ENCODE results near the gene ANO1.

Gene ANO1

GRCh38 chr11:70167723-70168404, 89.7 kb downstream of the ANO1 start:
- DNase-seq = no peak

DNA sequence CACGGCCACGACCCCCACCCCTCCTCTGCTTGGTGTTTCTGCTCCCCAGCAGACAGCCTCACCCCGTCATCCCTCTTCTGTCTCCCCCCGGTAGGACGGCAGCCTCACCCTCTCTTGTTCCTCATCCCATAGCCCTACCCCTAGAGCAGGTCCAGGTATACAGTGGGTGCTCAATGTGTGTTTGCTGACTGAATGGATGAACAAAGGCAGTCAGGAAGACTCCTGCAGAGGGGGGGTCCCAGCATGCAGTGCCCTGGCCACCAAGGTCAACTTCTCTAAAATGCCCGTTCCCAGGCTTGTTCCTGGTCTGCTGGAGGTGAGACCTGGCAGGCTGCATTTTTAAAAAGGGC, 90.3 kb downstream of the ANO1 start:
- no peak for DNase-seq

DNA sequence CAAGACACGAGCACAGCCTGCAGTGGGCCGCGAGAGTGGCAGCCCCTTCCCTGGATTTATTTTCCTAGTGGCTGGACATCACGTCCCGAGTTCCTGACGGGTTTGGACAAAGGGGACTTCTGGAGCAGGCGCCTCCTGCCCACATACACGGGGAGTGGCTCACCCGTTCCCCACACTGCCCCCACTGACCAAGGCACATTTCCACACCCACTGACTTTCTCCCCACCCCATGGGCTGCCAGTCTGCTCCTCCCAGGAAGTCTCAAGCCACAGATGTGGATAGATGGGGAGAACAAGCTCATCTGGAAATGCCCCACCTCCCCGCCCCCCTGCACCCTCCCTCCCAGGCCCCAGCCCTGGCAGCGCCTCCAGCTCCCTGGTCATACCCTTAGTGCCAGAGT, 91.0 kb downstream of the ANO1 start:
- DNase-seq = no peak

DNA sequence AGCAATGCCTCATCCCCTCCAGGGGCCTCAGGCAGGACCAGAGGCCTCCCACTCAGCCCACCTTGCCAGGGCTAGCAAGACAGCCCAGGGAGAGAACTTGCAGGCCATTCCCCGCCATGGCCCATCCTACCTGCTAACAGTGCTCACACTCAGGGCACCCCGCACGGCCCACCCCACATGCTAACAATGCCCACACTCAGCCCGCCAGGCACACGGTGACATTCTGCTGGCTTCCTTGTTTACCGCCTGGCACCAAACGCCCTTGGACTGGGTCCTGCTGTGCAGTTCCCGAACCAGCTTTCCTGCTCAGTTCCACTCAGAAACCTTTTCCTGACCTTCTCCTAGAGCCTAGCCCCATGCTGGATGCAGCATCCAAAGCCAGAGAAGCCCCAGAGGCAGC, 91.5 kb downstream of the ANO1 start:
- no peak for DNase-seq

DNA sequence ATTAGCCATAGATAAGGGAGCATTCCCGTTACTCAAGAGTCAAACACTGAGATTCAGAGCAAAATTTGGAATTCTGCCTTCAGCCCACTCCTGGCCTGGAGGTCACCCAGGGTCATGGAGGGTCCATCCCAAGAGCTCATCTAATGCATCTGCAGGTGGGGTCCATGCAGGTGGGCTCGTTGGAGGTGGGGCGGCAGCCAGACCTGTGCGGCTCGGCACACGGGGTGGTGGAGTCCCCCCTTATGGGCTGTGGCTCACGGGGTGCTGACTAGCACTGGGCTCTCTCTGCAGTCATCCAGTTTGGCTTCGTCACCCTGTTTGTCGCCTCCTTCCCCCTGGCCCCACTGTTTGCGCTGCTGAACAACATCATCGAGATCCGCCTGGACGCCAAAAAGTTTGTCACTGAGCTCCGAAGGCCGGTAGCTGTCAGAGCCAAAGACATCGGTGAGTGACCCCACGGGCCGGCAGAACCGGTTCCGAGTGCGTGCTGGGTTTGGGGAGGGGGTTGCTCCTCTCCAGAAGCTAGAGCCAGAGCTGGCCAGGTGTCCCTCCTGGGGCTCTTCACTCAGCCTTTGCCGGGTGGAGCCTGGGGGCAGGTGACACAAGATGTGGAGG, 92.6 kb downstream of the ANO1 start:
- DNase-seq = no peak

- DNase-seq = no peak
Observed at GRCh38 chr11:70173018-70173417, 94.9 kb downstream of the ANO1 start.

- no peak for DNase-seq
Observed at GRCh38 chr11:70174547-70175235, 96.6 kb downstream of the ANO1 start.

DNA sequence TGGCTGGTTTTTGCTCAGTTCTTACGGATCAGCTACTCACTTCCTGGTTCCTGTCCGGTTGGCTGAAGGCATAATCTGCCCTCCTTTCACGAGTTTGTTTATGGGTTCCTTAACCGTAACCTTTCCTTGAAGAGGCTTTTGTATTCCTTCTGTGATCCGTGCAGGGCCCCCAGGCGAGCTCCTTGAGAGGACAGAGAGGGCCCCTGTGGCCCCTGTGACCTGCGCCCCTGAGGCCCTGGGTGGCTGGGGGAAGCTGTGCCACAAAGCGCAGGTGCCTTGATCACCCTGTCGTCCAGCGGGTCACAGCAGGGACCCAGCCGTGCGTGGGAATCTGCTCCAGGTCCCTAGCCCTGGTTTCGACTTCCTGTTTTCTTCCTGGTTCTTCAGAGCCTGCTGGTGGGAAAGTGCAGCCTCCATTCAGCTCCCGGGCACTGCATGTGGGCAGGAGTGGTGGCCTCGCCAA, 97.2 kb downstream of the ANO1 start:
- no peak for DNase-seq

- DNase-seq = peak; percentile 48
Observed at GRCh38 chr11:70176940-70177689, 99.0 kb downstream of the ANO1 start.

- no peak for DNase-seq
Observed at GRCh38 chr11:70180906-70181305, 102.8 kb downstream of the ANO1 start.

DNA sequence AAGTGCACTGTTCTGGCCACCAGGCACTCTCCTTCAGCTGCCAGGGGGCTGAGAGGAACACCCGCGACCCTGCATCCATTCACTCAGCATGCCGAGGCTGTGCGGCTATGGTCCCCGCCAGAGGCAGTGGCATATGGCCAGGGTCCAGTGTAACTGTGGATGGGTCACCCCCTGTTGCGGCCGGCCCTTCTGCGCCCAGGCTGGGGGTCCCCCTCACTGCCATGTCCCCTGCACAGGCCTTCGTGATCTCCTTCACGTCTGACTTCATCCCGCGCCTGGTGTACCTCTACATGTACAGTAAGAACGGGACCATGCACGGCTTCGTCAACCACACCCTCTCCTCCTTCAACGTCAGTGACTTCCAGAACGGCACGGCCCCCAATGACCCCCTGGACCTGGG, 104.1 kb downstream of the ANO1 start:
- no peak for DNase-seq

DNA sequence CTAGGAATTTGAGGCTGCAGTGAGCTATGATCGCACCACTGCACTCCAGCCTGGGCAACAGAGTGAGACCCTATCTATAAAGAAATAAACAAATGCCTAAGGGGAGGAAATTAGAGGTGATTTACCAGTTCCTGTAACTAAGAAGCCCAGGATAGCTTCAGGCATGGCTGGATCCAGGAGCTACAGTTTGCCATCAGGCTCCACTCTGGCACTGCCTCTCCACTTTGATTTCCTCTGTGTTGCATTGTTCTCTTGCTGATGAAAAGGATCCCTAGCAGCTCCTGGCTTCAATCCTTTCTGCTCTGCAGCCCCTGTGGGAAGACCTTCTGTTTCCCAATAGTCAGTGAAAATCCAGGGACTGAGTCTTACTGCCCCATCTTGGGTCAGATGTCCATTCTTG, 104.9 kb downstream of the ANO1 start:
- DNase-seq = no peak

GRCh38 chr11:70183483-70184176, 105.5 kb downstream of the ANO1 start:
- DNase-seq = no peak

- DNase-seq = no peak
Observed at GRCh38 chr11:70184396-70184795, 106.3 kb downstream of the ANO1 start.

- no peak for DNase-seq
Observed at GRCh38 chr11:70185348-70186055, 107.4 kb downstream of the ANO1 start.

DNA sequence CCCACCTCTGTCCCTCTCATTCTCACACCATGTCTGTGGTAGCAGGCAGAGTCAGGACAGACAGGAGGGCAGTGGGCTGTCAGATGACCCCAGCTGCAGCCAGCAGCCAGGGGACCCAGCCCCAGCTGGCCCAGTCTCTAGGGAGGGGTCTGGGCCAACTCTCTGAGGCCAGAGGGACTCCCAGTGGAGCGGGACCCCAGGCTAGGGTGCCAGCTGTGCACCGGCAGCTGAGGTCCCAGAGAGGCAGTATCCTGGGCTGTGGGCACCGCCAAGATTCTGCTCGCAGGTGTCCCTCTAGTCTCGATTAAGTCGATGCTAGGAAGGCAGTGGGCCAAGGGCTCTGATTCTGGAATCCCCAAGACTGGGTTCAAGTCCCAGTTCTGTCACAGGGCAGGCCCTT, 108.3 kb downstream of the ANO1 start:
- DNase-seq = no peak

DNA sequence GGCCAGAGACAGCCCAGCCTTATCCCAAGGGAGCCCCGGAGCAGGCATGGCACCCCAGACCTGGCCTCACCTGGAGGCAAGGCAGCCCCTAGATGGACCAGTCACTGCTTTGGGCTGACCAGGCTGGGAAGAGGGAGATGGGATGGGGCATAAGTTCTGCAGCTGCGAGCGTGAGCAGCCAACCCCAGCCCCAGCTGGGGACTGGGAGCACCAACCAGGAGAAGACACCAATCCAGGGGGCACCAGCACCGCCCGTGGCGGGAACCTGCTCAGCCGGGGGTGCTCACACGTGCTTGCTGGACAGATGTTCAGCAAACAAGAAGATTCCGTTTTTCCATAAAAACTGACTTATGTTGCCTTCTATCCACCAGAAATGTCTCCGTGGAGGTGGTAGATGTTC, 108.8 kb downstream of the ANO1 start:
- no peak for DNase-seq

DNA sequence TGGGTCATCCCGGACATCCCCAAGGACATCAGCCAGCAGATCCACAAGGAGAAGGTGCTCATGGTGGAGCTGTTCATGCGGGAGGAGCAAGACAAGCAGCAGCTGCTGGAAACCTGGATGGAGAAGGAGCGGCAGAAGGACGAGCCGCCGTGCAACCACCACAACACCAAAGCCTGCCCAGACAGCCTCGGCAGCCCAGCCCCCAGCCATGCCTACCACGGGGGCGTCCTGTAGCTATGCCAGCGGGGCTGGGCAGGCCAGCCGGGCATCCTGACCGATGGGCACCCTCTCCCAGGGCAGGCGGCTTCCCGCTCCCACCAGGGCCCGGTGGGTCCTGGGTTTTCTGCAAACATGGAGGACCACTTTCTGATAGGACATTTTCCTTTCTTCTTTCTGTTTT, 109.7 kb downstream of the ANO1 start:
- no peak for DNase-seq

DNA sequence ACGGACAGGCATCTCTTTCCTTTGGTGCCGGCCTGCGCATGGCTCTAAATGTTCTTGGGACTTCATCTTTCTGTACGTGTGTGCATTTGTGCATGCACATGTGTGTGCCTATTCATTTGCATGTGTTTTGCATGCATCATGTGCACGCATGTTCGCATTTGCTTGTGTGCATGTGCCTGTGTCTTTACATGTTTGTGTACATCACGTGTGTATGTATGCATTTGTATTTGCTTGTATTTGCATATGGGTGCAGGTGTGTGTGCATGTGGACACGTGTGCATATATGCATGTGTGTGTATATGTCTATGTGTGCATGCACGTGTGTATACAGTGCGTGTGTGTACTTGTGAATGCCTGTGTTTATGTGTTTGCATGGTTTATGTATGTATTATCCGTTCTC, 111.5 kb downstream of the ANO1 start:
- no peak for DNase-seq

GRCh38 chr11:70191495-70192140, 113.5 kb downstream of the ANO1 start:
- peak; percentile 25 for DNase-seq

GRCh38 chr11:70192666-70193410, 114.7 kb downstream of the ANO1 start:
- DNase-seq = no peak
